HG03108 (cell line): Measurements from ENCODE around the gene PTPRN2.

Experiments used
- ATAC-seq: cut with Tn5 transposase; IDR thresholded peaks from one replicate; pipeline ENCODE4 v1.9.1; 2021; ENCODE audit warnings: moderate library complexity; ENCODE audit not compliant: unreplicated experiment

PTPRN2 gene

GRCh38 chr7:158085741-158086695, 501.6 kb downstream of the PTPRN2 start:
- no peak for ATAC-seq

- ATAC-seq = no peak
Measured at GRCh38 chr7:158084555-158084954, 503.1 kb downstream of the PTPRN2 start.

GRCh38 chr7:158083526-158084310, 503.9 kb downstream of the PTPRN2 start:
- no peak for ATAC-seq

GRCh38 chr7:158082761-158083160, 504.9 kb downstream of the PTPRN2 start:
- no peak for ATAC-seq

- no peak for ATAC-seq
Measured at GRCh38 chr7:158080899-158081445, 506.7 kb downstream of the PTPRN2 start.

GRCh38 chr7:158077934-158078910, 509.4 kb downstream of the PTPRN2 start:
- no peak for ATAC-seq

- no peak for ATAC-seq
Measured at GRCh38 chr7:158077151-158077840, 510.3 kb downstream of the PTPRN2 start.

- ATAC-seq = no peak
Measured at GRCh38 chr7:158076656-158077055, 511.0 kb downstream of the PTPRN2 start.

GRCh38 chr7:158076215-158076614, 511.4 kb downstream of the PTPRN2 start:
- no peak for ATAC-seq

- ATAC-seq = no peak
Measured at GRCh38 chr7:158075633-158076001, 512.0 kb downstream of the PTPRN2 start.

- ATAC-seq = no peak
Measured at GRCh38 chr7:158074896-158075632, 512.6 kb downstream of the PTPRN2 start.

- ATAC-seq = no peak
Measured at GRCh38 chr7:158073845-158074840, 513.5 kb downstream of the PTPRN2 start.

- ATAC-seq = no peak
Measured at GRCh38 chr7:158072991-158073730, 514.5 kb downstream of the PTPRN2 start.

GRCh38 chr7:158070222-158070920, 517.3 kb downstream of the PTPRN2 start:
- ATAC-seq = no peak

- no peak for ATAC-seq
Measured at GRCh38 chr7:158068853-158069252, 518.8 kb downstream of the PTPRN2 start.

- ATAC-seq = no peak
Measured at GRCh38 chr7:158067931-158068482, 519.6 kb downstream of the PTPRN2 start.
